Measurements from ENCODE around the gene ST3GAL3.

- TF ChIP-seq POLR2AphosphoS5 (IDR thresholded peaks at IDR 0.05; ENCODE audit: low read depth, low read length): no peak
- TF ChIP-seq SIN3A (IDR thresholded peaks at IDR 0.05; ENCODE audit: borderline replicate concordance, insufficient read depth, low read length): no peak
- no peak for TF ChIP-seq TAF1 (IDR thresholded peaks at IDR 0.05; ENCODE audit: borderline replicate concordance, insufficient read depth, low read length)
- no peak for TF ChIP-seq REST (IDR thresholded peaks at IDR 0.05; ENCODE audit: insufficient read depth in 1 of 2, low read depth in 2 of 2, low read length in 2 of 2)
- TF ChIP-seq FOXP2 (optimal IDR thresholded peaks at IDR 0.05; ENCODE audit: borderline replicate concordance, extremely low read depth, extremely low read length, insufficient read depth): no peak
Observed at GRCh38 chr1:43861337-43861736, 154.0 kb downstream of the ST3GAL3 start.

All from PFSK-1 (cell line).